ENCODE results near the gene TSKU. TPM values are rescaled to one million over a fixed set of nuclear protein-coding genes. Genes with fewer than 3 reads are reported as not detected.
A peak's percentile ranks its signal among the peaks of the same experiment; 100 is the strongest.
"Not testable (repeated sequence)": the region's sequence is repeated elsewhere in the genome, so short reads cannot be mapped to it uniquely, and the experiment has no call there.

The TSKU gene
- total RNA-seq (61.9 and 62.9 TPM in 2 replicates), polyA plus RNA-seq (73.7 and 81.9 TPM in 2 replicates)

- H4K20me1 ChIP-seq (ENCODE audit: insufficient read depth, poor library complexity, severe bottlenecking), result peaks cover 35% of the 10 kb centered on the region
- no peak for TF ChIP-seq EZH2phosphoT487 (IDR thresholded peaks at IDR 0.05; ENCODE audit: low read depth, severe bottlenecking, unreplicated experiment)
- TF ChIP-seq, protein P1, sequence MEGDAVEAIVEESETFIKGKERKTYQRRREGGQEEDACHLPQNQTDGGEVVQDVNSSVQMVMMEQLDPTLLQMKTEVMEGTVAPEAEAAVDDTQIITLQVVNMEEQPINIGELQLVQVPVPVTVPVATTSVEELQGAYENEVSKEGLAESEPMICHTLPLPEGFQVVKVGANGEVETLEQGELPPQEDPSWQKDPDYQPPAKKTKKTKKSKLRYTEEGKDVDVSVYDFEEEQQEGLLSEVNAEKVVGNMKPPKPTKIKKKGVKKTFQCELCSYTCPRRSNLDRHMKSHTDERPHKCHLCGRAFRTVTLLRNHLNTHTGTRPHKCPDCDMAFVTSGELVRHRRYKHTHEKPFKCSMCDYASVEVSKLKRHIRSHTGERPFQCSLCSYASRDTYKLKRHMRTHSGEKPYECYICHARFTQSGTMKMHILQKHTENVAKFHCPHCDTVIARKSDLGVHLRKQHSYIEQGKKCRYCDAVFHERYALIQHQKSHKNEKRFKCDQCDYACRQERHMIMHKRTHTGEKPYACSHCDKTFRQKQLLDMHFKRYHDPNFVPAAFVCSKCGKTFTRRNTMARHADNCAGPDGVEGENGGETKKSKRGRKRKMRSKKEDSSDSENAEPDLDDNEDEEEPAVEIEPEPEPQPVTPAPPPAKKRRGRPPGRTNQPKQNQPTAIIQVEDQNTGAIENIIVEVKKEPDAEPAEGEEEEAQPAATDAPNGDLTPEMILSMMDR (IDR thresholded peaks at IDR 0.05; ENCODE audit: poor library complexity), result no peak
- no peak for TF ChIP-seq EZH2 (IDR thresholded peaks at IDR 0.05; ENCODE audit: borderline replicate concordance)
- peak within 1 kb of the TSS; percentile 99 for H3K27ac ChIP-seq
- H3K36me3 ChIP-seq (replicated peaks; ENCODE audit: insufficient read depth, low read depth), result no peaks in the 10 kb centered on the region
- 2% methylated on average over 31 of the region's 76 CpGs for WGBS (ENCODE audit: low lambda C conversion rate, missing lambda C conversion rate)
- H3K79me2 ChIP-seq, result peaks cover 57% of the 10 kb centered on the region
- H3K4me2 ChIP-seq, result peak within 1 kb of the TSS; percentile 91
- H2AFZ ChIP-seq, result peak within 1 kb of the TSS; percentile 80
- no peaks in the 10 kb centered on the region for H3K9me3 ChIP-seq (ENCODE audit: low read depth)
- H3K4me3 ChIP-seq, result peak within 1 kb of the TSS; percentile 99
- no peaks in the 10 kb centered on the region for H3K27me3 ChIP-seq
- DNase-seq (ENCODE audit: low spot score), result no peak
- no peaks in the 10 kb centered on the region for H3K9me2 ChIP-seq (replicated peaks; ENCODE audit: insufficient read depth)
- H3K4me1 ChIP-seq (ENCODE audit: insufficient read depth), result peaks cover 49% of the 10 kb centered on the region
Measured at GRCh38 chr11:76783294-76783895, at the start of gene TSKU. Gene TSKU (plus strand): TSS chr11:76783356. CDS start chr11:76795617, 12,261 bp downstream.

GRCh38 chr11:76733906-76734305, 49.2 kb upstream of the TSKU start:
- not testable (repeated sequence) for H3K36me3 ChIP-seq (replicated peaks; ENCODE audit: insufficient read depth, low read depth); H2AFZ ChIP-seq; H3K79me2 ChIP-seq; H3K27me3 ChIP-seq; H3K27ac ChIP-seq; H4K20me1 ChIP-seq (ENCODE audit: insufficient read depth, poor library complexity, severe bottlenecking); H3K9me2 ChIP-seq (replicated peaks; ENCODE audit: insufficient read depth); H3K4me1 ChIP-seq (ENCODE audit: insufficient read depth); H3K9me3 ChIP-seq (ENCODE audit: low read depth); H3K4me3 ChIP-seq; H3K4me2 ChIP-seq
- whole genome bisulfite sequencing (ENCODE audit: low lambda C conversion rate, missing lambda C conversion rate), result 3% methylated on average over 2 of the region's 3 CpGs
- TF ChIP-seq, protein P1 (IDR thresholded peaks at IDR 0.05; ENCODE audit: poor library complexity), result peak; percentile 52
- DNase-seq (ENCODE audit: low spot score), result peak; percentile 75

- DNase-seq (ENCODE audit: low spot score), result peak; percentile 36
- Histone ChIP-seq H3K27ac (peak overlapping the region; percentile 4), H3K36me3 (replicated peaks; ENCODE audit: insufficient read depth, low read depth) (no peaks in the 10 kb centered on the region), H3K9me3 (ENCODE audit: low read depth) (no peaks in the 10 kb centered on the region), H2AFZ (no peak overlapping the region), H3K79me2 (no peaks in the 10 kb centered on the region), H3K9me2 (replicated peaks; ENCODE audit: insufficient read depth) (no peaks in the 10 kb centered on the region), H3K4me3 (no peak overlapping the region), H3K27me3 (no peaks in the 10 kb centered on the region), H3K4me1 (ENCODE audit: insufficient read depth) (peaks cover 9% of the 10 kb centered on the region), H3K4me2 (peak overlapping the region; percentile 31), H4K20me1 (ENCODE audit: insufficient read depth, poor library complexity, severe bottlenecking) (no peaks in the 10 kb centered on the region)
- WGBS (ENCODE audit: low lambda C conversion rate, missing lambda C conversion rate), result 60% methylated on average over 12 of the region's 12 CpGs
- TF ChIP-seq EZH2phosphoT487 (IDR thresholded peaks at IDR 0.05; ENCODE audit: low read depth, severe bottlenecking, unreplicated experiment) (no peak), EZH2 (IDR thresholded peaks at IDR 0.05; ENCODE audit: borderline replicate concordance) (no peak)
- TF ChIP-seq, protein P1 (IDR thresholded peaks at IDR 0.05; ENCODE audit: poor library complexity), result no peak
Measured at GRCh38 chr11:76734456-76735420, 48.4 kb upstream of the TSKU start.

All from hepatocyte (in vitro differentiated cells).